GM19043 (cell line): Measurements from ENCODE around the gene LRP11.
"Not testable (repeated sequence)": the region's sequence is repeated elsewhere in the genome, so short reads cannot be mapped to it uniquely, and the experiment has no call there.

Source experiments
- ATAC-seq: cut with Tn5 transposase; IDR thresholded peaks from one replicate; pipeline ENCODE4 v1.9.1; 2021; ENCODE audit warnings: low read depth; ENCODE audit not compliant: unreplicated experiment

LRP11 gene

DNA sequence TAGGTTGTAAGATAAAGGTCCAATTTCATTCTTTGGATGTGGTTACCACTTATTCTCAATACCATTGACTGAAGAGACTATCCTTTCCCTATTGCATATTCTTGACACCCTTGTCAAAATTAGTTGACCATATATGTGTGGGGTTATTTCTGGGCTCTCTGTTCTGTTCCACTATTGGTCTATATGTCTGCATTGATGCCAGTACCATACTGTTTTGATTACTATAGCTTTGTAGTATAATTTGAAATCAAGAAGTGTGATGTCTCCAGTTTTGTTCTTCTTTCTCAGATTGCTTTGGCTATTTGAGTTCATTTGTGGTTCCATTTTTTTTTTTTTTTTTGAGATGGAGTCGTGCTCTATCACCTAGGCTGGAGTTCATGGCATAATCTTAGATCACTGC is 8.1 kb upstream of the LRP11 start:
- no peak for ATAC-seq

DNA sequence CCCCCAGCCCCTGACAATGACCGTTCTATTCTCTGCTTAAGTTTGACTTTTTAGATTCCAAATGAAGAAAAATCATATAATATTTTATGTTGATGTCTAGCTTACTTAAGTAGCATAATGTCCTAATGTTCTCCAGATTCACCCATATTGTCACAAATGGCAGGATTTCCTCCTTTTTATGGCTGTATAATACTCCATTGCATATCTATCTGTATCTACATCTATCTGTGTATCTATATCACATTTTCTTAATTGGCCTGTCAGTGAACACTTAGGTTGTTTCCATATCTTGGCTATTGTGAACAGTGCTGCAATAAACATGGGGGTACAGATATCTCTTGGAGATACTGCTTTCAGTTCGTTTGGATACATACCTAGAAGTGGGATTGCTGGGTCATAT is 7.0 kb upstream of the LRP11 start:
- ATAC-seq: no peak

DNA sequence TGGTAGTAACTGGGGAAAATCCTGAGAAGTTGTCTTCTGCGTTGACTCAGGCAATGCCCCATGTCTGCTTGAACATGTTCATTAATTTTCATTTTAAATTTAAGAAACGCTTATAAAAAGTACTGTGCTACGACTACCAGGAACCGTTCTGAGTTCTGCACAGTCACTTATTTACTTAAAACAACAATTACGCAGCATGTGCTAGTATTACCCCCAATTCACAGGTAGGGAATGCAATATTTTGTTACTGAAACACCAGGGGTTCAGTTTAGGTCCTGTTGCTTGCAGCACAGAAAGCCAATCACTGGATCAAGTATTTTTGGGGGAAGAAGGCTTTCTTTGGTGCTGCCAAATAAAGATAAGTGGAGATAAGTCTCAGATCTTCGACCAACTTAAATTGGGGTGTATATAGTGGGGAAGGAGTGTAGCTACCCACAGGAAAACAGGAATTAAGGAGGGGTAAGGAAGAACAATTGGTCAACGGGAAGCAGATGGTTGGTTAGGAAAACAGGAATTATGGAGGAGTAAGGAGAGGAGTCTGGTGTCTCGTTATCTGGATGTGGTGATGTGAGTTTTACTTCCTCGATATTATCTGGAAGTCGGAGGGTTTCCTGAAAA is 5.2 kb upstream of the LRP11 start:
- ATAC-seq: no peak

DNA sequence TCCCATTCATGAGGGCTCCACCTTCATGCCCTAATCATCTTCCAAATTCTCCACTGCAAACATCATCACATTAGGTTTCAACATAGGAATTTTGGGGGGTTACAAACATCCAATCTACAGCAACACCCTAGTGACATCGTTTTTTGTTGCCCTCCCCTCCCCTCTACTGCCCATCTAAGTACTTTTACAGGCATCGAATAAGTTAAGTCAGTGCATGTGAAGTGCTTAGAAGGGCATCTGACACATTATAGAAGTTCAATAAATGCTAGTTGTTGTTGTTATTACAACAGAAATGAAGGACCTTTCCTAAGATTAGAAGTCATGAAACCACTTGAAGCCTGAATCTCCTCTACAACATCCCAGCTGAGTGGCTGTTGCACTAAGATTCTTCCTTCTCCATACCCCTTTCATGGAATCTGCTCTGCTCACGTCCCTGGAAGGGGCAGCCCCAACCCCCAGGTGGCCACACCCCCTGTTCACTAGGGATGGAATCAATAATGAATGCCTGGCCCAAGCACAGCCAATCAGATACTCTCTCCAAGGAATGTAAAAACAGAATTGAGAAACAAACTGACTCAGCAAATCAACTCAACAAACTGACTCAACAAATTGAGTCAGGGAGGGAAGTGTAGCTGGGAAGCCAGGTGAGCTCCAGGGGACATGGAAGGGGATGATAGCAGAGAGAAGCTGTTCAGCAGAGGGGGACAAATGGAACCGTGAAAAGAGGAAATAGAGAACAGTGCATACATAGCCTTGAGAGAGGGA is 3.9 kb upstream of the LRP11 start:
- no peak for ATAC-seq

DNA sequence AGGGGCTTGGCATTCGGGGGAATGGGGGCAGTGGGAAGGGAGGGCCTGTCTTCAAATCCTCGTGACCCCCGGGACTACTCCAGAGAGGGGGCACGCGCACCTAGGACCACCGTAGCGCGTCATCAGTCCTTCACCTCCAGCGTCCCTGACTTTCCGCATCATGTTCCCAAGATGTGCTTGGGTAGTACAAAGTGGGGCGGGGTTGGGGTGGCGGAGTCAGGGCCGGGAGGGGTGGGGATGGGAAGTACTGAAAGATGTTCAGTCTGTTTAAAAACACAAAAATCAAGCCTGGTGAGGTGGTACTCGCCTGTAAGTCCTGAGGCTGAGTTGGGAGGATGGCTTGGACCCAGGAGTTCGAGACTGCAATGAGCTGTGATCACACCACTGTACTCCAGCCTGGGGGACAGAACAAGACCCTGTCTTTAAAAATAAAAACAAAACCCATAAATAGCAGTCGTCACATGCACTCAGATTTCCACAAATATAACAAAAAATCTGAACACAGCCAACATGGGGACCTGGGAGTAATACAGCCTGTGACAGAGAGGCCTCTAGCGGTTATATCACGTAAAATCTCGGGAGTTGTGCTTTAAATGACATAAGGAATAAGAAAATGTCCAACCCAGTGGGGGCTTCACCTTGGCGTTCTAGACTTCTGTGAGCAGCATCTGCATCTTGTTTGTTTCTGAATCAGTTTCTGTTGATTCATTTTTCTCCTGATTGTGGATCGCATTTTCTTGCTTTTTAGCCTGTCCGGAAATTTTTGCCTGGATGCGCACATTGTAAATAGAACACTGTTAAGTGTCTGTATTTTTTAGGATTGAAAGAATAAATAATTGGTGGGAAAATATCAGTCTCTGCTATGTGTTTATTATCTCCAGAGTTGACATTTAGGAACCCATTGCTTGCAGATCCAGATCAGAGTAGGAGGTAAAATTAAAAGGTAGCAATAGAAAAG is 698 bp upstream of the LRP11 start:
- ATAC-seq: no peak

DNA sequence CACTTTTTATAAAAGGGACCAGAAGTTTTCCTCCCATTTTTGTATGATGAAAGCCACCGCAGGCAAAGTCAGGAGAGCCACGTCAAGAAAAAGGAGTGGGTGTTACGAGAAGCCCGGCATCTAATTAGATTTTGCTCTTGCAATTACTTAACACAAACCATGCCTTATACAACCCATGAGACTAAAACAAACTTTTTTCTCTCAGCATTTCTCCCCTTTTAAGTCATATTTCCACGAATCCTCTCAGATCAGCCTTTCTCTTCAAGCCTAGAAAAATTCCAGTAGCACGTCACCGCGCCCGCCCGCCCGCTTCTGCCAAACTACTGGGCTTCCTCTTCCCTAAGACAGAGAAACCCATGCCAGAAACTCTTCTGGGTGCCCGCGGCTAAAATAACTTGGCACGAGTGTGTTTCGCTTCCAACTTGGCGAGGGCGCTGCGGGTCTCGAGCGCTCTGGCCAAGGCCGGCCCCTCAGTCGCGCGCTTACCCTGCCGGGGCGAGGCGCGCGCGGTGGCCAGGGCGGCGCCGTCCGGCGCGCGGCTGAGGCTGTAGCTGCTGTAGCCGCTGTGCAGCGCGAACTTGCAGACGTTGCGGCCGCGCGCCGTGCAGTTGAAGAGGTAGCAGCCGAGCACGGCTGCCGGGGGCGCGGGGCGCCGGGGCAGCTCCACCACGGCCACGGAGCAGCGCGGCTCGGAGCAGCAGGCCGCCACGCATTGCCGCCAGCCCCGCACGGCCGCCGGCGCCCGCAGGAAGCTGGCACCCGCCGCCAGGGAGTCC is 1.0 kb downstream of the LRP11 start:
- peak; percentile 36 for ATAC-seq

DNA sequence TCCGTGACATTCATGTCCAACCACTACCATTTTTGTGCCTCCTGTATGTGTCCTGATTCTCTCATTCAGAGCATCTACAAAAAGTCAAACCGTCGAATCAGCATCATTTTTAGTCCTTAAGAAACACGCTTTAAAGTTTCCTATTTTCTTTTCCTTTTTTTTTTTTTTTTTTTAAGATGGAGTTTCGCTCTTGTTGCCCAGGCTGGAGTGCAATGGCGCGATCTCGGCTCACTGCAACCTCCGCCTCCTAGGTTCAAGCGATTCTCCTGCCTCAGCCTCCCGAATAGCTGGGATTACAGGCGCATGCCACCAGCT is 1.8 kb downstream of the LRP11 start:
- ATAC-seq: not testable (repeated sequence)

DNA sequence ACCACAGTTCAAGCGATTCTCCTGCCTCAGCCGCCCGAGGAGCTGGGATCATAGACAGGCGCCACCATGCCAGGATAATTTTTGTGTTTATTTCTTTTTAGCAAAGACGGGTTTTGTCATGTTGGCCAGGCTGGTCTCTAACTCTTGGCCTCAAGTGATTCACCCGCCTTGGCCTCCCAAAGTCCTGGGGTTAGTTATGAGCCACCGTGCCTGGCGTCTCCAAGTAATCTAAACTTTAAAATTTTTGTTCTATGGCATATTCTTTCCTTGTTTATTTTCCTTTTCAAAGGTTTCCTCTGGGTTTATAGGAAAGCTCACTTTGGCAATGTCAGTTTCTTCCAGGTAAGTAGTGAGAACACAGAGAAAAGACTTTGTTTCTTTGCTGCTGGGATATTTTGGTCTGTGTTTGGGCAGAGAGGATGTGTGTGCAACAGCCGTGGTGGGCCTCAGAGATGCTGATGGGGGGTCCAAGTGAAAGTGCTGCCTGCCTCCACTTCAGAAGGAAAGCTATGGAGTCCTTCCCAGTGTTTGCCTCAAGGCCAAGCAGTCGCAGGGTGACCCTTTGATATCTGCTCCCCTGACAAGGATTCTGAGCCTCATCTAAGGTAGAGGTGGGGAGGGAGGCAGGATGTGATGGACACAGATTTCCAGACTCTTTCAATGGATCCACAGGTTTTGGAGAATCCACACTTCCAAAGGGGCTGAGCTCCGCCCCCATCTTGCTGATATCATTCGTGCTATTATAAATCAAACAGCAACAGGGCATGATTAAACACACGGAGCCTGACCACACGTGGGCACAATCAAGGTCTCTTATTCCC is 2.3 kb downstream of the LRP11 start:
- no peak for ATAC-seq

DNA sequence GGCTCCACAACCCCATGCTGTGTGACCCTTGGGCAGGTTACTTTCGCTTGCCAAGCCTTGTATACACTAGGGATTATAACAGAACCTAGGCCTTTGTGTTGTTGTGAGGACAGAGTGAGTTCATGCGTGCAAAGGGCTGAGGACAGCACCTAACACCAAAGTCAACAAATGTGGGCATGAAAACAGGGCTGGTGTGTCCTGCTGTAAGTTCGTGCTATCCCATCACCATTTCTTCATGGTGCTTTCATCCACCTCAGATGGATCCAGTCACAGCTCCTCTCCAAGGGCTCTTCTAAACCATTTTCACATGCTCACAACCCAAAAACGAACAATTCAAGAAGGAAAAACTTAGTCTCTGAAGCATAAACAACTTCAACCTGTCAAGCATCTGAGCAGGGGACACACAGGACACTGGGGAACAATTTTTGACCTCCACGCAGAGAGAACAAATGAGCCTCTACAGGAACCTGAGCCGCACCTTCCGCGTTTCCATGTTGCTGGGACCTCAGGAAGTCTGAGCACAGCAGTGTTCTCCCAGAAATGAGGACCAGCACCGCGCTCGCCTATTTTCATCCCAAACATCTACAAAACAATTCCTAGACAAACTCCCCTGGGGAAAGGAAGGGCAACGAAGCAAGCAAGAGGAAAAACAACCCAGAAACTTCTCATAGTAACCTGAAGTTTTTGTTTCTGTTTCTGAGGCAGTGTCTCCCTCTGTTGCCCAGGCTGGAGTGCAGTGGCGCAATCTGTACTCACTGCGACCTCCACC is 3.1 kb downstream of the LRP11 start:
- ATAC-seq: no peak

DNA sequence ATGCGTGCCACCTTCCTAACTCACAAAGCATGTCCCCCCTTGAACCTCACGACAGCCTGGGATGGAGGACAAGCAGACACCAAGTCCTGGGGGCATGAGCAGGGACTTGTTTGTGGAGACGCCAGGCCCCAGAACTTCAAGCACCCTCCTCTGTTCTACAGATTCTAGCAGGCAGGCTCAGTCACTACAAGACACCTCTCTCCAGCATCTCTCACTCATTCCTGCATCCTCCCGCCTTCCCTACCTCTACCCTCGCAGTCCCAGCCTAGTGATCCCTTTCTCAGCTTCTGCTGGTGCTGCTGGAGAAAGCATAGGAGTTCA is 3.7 kb downstream of the LRP11 start:
- ATAC-seq: no peak

DNA sequence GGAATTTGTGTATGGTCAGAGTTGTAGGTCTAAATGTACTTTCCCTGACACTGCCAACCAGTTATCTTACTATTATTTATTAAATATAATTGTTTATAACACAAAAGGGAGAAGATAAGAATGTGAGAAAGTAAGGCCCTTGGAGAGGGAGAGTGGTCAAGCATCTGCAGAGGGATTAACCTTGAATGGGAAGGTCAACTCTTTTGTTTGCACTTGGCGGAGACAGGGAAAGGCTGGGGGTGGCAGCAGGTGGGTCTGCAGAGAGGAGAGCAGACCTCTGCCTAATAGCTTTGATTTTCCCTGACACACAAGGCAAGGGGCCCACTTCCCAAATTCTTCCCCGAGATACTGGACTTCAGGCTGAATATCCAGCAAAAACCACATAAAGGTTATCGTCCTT is 4.2 kb downstream of the LRP11 start:
- ATAC-seq: no peak

DNA sequence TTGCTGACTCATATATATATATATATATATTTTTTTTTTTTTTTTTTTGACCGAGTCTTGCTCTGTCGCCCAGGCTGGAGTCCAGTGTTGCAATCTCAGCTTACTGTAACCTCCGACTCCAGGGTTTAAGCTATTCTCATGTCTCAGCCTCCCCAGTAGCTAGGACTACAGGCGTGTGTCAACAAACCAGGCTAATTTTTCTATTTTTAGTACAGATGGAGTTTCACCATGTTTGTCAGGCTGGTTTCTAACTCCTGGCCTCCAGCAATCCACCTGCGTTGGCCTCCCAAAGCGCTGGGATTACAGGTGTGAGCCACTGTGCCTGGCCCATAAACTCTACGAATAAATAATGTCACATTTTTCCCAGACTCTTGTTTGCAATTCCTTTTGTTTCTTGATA is 4.8 kb downstream of the LRP11 start:
- ATAC-seq: no peak

DNA sequence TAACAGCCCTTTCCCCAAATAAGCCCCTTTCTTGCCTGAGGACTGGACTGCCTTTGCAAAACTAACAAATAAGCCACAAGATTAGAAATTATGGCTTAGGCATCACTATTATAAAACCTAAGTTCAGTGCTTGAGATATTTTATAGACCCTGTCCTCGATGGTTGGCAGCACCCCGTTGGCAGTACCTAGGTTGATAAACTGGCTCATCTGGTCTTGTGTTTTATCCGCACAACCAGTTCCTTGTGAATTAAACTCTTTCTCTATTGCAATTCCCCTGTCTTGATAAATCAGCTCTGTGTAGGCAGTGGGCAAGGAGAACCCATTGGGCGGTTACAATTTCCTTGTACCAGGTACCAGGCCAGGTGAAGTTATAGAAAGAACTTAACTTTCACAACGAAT is 6.6 kb downstream of the LRP11 start:
- ATAC-seq: no peak

DNA sequence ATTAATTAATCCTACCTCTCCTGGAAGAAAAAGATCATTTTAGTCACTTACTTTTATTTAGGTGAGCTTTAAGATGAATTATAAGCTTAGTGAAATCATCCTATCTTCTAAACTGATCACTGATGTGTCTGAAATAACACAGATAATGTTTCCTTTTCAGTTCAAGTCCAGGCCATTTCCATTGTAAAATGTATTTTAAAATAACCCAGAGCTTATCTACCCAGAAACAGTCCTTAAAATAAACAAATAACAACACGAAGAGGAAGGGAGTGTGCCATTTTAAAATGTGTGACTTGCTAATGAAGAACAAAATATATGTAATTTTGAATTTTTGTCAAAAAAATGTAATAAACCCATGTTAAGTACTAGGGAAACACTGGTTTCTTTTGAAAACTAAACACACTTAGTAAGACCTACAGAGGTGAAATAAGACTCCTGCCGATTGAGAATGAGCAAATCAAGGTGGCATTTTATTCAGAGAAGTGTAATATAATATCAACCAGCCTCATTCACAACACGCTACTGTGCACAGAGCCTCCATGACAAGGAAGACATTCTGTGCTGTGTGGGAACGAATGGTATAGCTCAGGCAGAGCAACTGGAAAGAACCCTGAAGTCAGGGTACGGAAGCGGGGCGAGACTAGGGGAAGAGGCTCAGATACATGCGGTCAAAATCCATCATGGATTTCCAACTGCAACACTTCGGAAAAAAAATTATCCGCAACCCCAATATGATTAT is 7.7 kb downstream of the LRP11 start:
- no peak for ATAC-seq

DNA sequence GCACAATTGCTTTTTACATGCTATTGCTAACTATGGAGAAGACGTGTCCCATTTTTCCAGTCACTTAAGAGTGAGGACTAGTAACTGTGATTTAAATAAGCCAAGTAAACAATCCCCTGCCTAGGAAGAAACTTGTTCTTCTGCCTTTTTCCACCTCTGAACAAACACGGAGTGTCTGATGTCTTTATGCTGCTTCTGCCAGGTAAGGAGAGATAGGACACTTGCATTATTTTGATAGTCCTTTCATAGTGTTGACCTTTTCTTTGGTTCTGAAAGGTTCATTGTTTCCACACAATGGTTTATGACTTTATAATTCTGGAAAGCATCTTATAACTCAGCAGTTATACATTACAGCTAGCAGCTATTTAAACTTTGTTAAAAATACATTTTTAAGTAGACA is 8.4 kb downstream of the LRP11 start:
- ATAC-seq: no peak

DNA sequence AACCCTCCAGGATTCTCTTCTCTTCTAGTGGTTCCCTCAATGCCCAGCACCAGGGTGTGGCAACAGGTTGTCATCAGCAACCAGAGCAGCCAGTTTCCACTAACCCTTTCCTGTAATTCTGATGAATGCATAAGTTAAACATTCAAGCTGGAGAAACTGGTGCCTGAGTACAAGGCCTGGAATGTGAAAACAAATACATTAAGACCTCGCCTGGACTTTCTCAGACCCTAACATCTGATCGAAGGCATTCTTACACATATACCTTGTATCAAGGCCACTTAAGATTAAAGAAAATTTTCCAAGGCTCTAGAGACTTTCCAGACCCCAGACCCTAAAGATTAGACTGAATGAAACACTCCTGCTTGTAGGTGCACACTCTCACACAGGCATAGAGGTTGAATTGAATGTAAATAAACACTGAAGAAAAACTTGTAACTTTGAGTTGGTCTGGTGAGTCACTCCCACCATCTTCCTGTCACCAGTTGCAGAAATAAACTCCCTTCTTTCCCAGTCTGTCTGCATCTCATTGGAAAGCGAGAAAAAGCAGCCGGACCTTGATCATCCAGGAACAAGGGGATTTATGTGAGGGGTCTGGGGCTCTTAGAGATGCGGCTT is 9.0 kb downstream of the LRP11 start:
- ATAC-seq: no peak

DNA sequence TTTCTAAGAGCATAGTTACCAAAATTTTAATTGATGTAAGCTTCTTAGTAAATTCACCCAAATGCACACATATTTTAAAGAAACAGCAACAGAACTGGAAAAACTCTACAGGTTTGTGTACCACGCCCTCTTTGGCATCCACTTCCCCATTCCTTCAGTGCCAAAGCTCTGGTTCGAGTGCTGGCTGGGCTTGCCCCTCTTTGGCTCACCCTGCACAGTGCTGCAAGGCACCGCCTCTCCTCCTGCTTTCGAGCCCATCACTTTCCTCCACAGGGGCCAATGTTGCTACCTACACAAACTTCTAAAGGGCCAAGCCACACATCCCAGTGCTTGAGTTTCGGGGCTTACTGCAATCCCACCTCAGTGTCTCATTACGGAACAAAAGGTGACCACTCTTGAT is 9.6 kb downstream of the LRP11 start:
- no peak for ATAC-seq

DNA sequence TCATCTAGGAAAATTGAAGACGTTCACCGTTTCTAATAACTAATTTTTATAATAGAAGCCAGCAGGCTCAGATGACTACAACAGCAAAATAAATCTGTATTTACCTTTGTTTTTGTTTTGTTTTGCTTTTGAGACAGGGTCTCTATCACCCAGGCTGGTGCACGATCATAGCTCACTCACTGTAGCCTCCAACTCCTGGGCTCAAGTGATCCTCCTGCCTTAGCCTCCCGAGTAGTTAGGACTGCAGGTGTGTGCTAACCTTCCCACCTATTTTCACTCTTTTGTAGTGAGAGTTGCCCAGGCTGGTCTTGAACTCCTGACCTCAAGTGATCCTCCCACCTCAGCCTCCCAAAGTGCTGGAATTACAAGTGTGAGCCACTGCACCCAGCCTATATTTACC is 10.1 kb downstream of the LRP11 start:
- ATAC-seq: not testable (repeated sequence)
